Measurements from ENCODE around the gene FES.

Gene FES

DNA sequence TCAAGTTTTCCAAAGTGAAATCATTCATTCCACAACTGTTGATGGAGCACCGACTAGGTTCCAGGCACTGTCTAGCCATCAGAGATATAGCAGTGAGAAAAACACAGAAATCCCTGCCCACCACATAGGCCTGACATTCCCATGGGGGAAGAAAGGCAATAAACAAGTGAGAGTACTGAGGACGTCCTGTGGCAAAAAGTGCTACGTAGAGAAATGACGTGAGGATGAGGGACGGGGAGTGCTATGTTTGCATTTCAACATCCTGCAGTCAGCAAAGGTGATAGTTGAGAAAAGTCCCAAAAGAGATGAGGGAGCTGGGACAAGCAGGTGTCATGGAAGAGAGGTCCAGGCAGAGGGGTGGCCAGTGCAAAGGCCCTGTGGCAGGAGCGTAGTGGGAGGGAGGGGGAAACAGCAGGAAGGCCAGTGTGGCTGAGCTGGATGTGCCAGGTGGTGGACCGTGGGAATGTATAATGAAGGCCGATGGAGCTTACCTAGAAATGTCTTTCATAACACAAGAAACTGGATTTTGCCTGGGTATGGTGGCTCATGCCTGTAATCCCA lies 26.3 kb upstream of the FES start:
- Histone ChIP-seq H3K79me2 (ENCODE audit: insufficient read depth, low read length) (no peaks in the 10 kb centered on the region), H2AFZ (ENCODE audit: low read depth, low read length) (no peak overlapping the region), H3K4me3 (ENCODE audit: low read depth in 1 of 2, low read length in 2 of 2) (no peak overlapping the region), H3K27ac (ENCODE audit: low read length) (no peak overlapping the region), H3K27me3 (ENCODE audit: insufficient read depth, low read length, poor library complexity) (no peaks in the 10 kb centered on the region), H3K4me2 (ENCODE audit: insufficient read depth, low read length) (no peak overlapping the region), H3K9me3 (ENCODE audit: insufficient read depth, low read length, severe bottlenecking) (no peaks in the 10 kb centered on the region), H4K20me1 (ENCODE audit: insufficient read depth, low read length) (no peaks in the 10 kb centered on the region), H3K4me1 (ENCODE audit: insufficient read depth, low read length) (peaks cover 4% of the 10 kb centered on the region; the same call in 1 of the 2 replicates), H3K9ac (ENCODE audit: low read depth, low read length) (no peak overlapping the region), H3K36me3 (ENCODE audit: insufficient read depth, low read length) (no peaks in the 10 kb centered on the region)
- DNase-seq (no peak), ATAC-seq (ENCODE audit: insufficient read depth, low read depth) (no peak)
- TF ChIP-seq, protein P1, sequence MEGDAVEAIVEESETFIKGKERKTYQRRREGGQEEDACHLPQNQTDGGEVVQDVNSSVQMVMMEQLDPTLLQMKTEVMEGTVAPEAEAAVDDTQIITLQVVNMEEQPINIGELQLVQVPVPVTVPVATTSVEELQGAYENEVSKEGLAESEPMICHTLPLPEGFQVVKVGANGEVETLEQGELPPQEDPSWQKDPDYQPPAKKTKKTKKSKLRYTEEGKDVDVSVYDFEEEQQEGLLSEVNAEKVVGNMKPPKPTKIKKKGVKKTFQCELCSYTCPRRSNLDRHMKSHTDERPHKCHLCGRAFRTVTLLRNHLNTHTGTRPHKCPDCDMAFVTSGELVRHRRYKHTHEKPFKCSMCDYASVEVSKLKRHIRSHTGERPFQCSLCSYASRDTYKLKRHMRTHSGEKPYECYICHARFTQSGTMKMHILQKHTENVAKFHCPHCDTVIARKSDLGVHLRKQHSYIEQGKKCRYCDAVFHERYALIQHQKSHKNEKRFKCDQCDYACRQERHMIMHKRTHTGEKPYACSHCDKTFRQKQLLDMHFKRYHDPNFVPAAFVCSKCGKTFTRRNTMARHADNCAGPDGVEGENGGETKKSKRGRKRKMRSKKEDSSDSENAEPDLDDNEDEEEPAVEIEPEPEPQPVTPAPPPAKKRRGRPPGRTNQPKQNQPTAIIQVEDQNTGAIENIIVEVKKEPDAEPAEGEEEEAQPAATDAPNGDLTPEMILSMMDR (IDR thresholded peaks at IDR 0.05; ENCODE audit: borderline replicate concordance, extremely low read depth, low read length, poor library complexity, severe bottlenecking): no peak
- TF ChIP-seq EZH2 (IDR thresholded peaks at IDR 0.05; ENCODE audit: borderline replicate concordance, low read depth, low read length, severe bottlenecking): no peak

DNA sequence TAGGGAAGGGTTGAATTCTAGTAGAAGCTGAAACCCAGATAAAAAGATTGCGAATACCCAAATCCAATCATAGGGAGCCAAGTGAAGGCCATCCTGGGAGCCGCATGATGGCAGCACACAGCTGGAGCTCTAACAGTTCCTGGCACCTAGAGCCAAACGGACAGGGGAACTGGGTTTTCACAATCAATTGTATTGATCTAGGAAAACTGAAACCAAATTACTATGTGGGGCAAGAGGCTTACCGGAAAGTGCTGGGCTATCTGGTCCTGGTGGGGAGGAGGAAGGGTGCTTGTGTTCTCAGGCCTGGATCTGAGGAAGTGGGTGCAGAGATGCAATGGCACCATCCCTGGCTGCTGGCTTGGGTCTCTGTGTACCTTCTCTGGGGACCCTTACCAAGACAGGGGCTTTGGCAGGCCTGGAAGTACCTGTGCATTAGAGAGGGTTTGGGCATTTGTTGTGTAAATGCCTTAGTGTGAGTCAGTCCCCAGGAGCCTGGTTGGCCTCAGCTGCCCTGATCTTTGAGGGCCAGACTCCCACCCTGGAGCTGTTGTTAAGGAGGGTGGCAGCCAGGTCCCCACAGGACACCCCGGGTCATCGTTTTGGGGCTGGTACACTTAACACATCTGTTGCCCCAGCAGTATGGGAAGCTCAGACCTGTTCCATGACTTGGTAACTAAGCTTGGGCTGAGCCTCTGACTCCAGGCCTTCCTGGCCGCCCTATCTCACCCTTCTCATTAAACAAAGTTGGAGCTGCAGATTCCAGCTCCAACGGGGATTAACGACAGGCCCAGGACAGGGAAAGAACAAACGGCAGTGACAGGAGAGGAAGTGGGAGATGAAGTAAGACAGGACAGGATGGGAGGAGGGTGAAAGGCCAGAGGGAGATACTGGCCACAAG lies 24.8 kb upstream of the FES start:
- no peak for DNase-seq
- Histone ChIP-seq H3K4me2 (ENCODE audit: insufficient read depth, low read length) (no peak overlapping the region), H4K20me1 (ENCODE audit: insufficient read depth, low read length) (no peaks in the 10 kb centered on the region), H3K9ac (ENCODE audit: low read depth, low read length) (no peak overlapping the region), H3K27ac (ENCODE audit: low read length) (no peak overlapping the region), H3K4me1 (ENCODE audit: insufficient read depth, low read length) (peaks cover 4% of the 10 kb centered on the region; the same call in 1 of the 2 replicates), H2AFZ (ENCODE audit: low read depth, low read length) (no peak overlapping the region), H3K27me3 (ENCODE audit: insufficient read depth, low read length, poor library complexity) (no peaks in the 10 kb centered on the region), H3K4me3 (ENCODE audit: low read depth in 1 of 2, low read length in 2 of 2) (no peak overlapping the region), H3K9me3 (ENCODE audit: insufficient read depth, low read length, severe bottlenecking) (no peaks in the 10 kb centered on the region), H3K36me3 (ENCODE audit: insufficient read depth, low read length) (no peaks in the 10 kb centered on the region), H3K79me2 (ENCODE audit: insufficient read depth, low read length) (no peaks in the 10 kb centered on the region)
- ATAC-seq (ENCODE audit: insufficient read depth, low read depth): no peak
- TF ChIP-seq, protein P1 (IDR thresholded peaks at IDR 0.05; ENCODE audit: borderline replicate concordance, extremely low read depth, low read length, poor library complexity, severe bottlenecking): no peak
- no peak for TF ChIP-seq EZH2 (IDR thresholded peaks at IDR 0.05; ENCODE audit: borderline replicate concordance, low read depth, low read length, severe bottlenecking)

DNA sequence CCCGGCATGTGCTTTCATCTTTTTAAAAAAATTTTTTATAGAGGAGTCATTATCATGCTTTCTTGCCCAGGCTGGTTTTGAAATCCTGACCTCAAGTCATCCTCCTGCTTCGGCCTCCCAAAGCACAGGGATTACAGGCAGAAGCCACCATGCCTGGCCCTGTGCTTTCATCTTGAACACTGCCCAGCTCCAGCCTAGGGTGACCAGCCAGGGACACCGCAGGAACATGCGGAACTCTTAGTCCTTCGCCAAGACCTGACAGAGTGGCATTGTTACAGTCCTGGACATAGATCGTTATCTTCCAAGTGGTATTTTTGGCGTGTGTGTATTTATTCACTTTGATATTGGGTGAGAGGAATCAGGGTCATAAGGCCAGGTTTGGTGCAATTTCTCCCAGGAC lies 23.9 kb upstream of the FES start:
- Histone ChIP-seq H3K4me3 (ENCODE audit: low read depth in 1 of 2, low read length in 2 of 2) (no peak overlapping the region), H3K4me1 (ENCODE audit: insufficient read depth, low read length) (peaks cover 4% of the 10 kb centered on the region; the same call in 1 of the 2 replicates)
- no peak for TF ChIP-seq EZH2 (IDR thresholded peaks at IDR 0.05; ENCODE audit: borderline replicate concordance, low read depth, low read length, severe bottlenecking)
- TF ChIP-seq, protein P1 (IDR thresholded peaks at IDR 0.05; ENCODE audit: borderline replicate concordance, extremely low read depth, low read length, poor library complexity, severe bottlenecking): no peak

More for the DNA sequence above, 23.9 kb upstream of the FES start:
- Histone ChIP-seq H3K9me3 (ENCODE audit: insufficient read depth, low read length, severe bottlenecking) (no peaks in the 10 kb centered on the region), H2AFZ (ENCODE audit: low read depth, low read length) (no peak overlapping the region), H3K36me3 (ENCODE audit: insufficient read depth, low read length) (no peaks in the 10 kb centered on the region), H3K4me2 (ENCODE audit: insufficient read depth, low read length) (no peak overlapping the region), H4K20me1 (ENCODE audit: insufficient read depth, low read length) (no peaks in the 10 kb centered on the region), H3K27me3 (ENCODE audit: insufficient read depth, low read length, poor library complexity) (no peaks in the 10 kb centered on the region), H3K79me2 (ENCODE audit: insufficient read depth, low read length) (no peaks in the 10 kb centered on the region), H3K27ac (ENCODE audit: low read length) (no peak overlapping the region), H3K9ac (ENCODE audit: low read depth, low read length) (no peak overlapping the region)
- no peak for ATAC-seq (ENCODE audit: insufficient read depth, low read depth)
- DNase-seq: no peak
